Tracheal epithelial cell (primary cell): Measurements from ENCODE around the gene LRRC43. TPM values are rescaled to one million over a fixed set of nuclear protein-coding genes. Genes with fewer than 3 reads are reported as not detected.

Experiments
- total RNA-seq: library from RNA; depleted of rRNA; stranded (reverse); fragments of >200 nt; gene quantifications from 2 replicates; pipeline ENCODE4 v1.2.1, GENCODE V29; 2014

The LRRC43 gene, protein sequence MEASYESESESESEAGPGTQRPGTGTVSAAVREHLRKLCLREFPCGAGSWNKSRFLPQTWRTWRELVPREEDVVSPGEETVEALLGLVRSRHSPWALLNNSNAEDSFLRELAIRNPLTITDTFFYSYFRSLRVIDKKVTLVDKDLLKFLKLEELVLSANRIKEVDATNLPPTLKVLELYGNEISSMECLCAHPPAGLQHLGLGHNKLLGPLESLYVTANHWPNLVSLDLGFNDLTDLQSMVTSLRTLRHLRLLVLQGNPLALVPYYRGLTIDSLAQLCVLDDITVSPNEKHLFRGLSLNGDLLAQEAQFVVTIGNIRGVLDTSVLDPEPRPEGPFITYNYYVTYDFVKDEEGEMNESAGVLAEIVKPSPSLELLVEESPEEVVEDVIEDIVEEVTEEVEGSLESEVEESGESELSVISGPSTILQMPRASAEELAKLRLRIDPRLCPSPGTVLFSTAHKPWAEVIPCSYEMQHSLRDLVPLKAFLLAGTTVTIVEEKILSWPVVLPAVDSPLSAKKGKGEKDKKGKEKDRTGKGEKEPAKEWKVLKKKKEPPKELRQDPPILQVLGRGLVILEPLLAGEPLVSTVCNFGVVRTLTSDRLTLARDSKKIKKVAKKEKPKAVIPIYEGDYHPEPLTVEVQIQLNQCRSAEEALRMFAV
- total RNA-seq: 0.72 and 1.9 TPM in 2 replicates

DNA sequence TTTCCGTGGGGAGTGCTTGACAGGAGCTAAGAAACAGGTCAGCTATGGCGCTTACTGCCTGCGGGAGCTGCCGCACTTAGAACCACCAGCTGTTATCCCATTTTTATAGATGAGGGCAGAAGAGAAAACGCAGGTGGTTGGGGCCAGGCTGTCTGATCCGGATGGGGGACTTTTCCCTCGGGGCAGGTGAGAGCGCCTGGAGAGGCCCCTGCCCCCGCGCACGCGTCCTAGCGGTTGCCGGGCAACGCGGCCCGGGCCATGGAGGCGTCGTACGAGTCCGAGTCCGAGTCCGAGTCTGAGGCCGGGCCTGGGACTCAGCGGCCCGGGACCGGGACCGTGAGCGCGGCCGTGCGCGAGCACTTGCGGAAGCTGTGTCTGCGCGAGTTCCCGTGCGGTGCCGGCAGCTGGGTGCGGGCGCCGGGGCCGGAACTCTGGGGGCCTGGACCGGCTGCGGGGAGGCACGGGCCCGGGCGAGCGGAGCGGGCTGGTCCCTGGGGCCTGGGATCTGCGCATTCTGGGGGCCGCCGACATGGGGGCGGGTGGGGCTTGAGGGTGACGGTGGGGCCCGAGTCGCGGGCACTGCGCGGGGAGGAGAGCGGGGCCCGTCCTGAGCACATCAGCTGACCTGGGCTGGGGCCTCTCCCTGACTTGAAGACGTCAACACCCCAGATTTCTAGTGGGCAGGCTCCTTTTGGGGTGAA lies at the start of gene LRRC43:
Gene LRRC43, plus strand, starts transcription at position 237 of the 701 bp plus-strand sequence. Its CDS starts 22 bp downstream, at position 259.

DNA sequence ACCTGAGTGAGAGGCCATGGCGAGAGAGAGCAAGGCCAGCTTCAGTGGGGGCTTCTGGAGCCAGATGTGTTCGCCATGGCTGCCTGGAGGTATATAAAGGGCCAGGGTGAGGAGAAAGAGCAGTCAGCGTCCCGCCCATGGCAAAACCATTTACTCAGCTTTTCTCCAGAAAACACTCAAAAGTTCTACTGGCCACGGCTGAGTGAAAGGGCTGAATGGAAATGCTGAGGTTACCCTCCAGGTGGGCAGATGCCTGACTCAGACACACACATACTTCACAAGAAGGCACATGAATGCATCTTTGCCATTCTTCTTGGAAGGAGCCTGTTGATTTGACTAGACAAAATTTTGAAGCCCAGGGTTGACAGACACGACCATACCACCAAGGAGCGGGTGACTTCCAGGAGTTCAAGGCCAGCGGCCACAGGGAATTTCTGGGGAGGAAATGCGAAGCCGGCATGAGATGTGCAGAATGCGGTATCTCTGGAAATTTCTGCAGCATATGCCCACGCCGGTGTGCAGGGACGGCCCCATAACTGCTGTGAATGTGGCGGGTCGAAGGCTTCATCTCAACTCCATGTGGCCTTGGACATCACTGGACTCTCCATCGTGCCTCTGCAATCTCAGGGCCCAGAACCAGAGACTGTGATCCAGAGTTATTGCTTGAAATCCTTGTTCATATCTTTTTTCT lies 8.6 kb upstream of the LRRC43 start, which contains the start of gene IL31:
Gene IL31, minus strand, starts transcription at position 67 of the 691 bp plus-strand sequence. Its CDS starts 49 bp downstream, at position 18.

DNA sequence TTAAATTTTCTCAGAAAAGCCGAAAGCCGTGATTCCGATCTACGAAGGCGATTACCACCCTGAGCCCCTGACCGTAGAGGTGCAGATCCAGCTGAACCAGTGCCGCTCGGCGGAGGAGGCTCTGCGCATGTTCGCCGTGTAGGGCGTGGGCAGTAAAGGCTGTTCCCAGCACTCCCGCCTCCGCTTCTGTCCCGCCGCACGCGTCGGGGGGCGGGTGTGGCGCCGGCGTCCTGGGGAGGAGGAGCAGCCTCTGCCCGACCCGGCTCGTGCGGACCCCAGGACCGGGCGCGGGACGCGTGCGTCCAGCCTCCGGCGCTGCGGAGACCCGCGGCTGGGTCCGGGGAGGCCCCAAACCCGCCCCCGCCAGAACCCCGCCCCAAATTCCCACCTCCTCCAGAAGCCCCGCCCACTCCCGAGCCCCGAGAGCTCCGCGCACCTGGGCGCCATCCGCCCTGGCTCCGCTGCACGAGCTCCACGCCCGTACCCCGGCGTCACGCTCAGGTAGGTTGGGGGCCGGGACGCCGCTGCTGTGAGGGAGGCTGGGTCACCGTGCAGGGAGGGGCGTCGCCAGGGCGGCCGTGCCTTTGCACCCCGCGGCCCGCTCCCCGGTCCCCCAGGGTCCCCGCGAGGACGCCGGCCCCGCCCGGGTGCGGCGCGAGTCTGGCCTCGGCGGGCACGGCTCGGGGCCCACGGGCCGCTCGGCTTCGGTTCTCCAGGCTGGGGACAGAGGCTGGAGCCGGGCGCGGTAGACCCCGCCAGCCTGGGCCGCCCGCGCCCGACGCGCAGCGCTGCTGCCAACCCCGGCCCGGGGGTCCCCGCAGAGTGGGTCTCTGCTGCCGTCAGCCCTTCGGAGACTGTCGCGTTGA lies 20.6 kb downstream of the LRRC43 start, which contains the start of gene B3GNT4:
Gene B3GNT4, plus strand, starts transcription at position 409 of the 866 bp plus-strand sequence. CDS start 910 bp downstream, outside the sequence.

DNA sequence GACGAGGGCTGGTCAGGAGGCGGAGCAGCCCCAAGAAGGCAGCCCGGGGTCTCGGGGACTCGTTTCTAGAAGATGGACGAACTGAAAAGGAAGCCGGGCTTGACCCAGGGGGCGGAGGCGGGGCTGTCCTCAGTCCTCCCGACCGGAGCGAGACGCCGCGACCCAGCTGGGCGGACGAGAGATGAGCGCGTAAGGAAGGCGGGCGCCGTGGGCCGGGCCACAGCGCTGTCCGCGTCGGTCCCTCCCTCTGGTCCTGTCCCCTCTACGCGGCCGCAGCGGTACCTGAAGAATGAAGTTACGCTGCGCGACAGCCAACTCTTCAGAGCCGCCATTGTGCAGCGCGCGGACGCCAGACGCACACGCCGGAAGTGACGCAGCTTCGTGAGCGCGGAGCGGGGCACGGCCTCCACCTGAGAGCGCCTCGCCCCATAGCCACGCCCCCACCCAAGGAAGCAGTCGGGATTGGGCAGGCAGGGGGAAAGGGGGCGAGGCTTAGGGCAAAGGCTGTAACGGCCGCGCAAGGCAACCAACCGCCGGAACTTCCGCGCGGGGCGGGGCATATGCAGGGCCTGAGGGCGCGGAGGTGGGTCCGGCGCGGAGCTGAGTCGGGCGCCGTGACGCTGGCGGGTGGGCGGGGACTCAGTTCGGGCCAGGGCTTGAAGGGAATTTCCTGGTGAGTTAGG lies 42.9 kb downstream of the LRRC43 start, which contains the start of gene DIABLO:
Gene DIABLO, minus strand, starts transcription at position 370 of the 683 bp plus-strand sequence. Its CDS starts 38 bp downstream, at position 332.

Other genes starting within 250 kb of the LRRC43 start
- 14.0 and 18.3 TPM in 2 replicates for gene BCL7A, start 161.2 kb upstream of the LRRC43 start, total RNA-seq
- 11.1 and 11.7 TPM in 2 replicates for gene MLXIP, start 104.4 kb upstream of the LRRC43 start, total RNA-seq
- gene IL31, start 8.9 kb upstream of the LRRC43 start, total RNA-seq: not detected in 2 replicates
- gene B3GNT4, start 20.6 kb downstream of the LRRC43 start, total RNA-seq: 5.3 and 9.4 TPM in 2 replicates
- 73.5 and 93.7 TPM in 2 replicates for gene DIABLO, start 42.9 kb downstream of the LRRC43 start, total RNA-seq
- 14.7 and 18.3 TPM in 2 replicates for gene VPS33A, start 83.4 kb downstream of the LRRC43 start, total RNA-seq
- gene CLIP1, start 239.5 kb downstream of the LRRC43 start, total RNA-seq: 54.8 and 59.5 TPM in 2 replicates